Raji (cell line): ENCODE measurements around the gene LLGL2.

Source experiments
- POLR2A ChIP-seq: IDR thresholded peaks from 2 replicates; pipeline ENCODE4 v1.6.1; 2011; ENCODE audit warnings: low read depth, low read length, control low read depth; ENCODE audit not compliant: insufficient read depth

LLGL2 gene

DNA sequence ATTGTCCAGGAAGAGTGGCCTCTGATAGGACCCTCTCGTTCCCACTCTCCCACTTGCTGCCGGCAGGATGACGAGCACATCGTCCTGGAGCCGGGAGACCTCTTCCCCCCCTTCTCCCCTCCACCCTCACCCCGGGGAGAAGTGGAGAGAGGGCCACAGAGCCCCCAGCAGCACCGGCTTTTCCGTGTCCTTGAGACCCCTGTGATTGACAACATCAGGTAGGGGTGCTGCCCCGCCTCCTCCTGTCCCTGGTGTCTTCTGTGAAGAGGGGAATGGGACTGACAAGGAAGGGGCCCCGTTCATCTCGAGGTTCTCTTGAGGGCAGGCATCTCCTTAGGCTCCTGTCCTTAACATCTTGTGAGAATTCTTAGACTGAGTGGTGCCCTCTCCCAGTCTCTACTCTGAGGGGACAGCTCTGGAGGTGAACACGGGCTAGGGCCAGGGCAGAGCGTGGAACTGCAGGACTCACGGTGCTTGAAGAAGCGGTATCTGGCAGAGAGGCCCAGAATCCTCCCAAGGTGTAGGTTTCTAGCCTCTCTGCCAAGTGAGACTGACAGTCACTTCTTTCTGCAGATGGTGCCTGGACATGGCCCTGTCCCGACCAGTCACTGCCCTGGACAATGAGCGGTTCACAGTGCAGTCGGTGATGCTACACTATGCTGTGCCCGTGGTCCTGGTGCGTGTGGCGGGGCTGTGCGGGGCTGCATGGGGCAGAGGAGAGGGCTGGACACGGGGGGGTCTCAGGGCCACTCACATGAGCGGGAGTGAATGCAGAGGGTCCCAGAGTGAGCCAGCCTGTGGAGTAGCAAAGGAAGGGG lies 36.6 kb upstream of the LLGL2 start:
- TF ChIP-seq POLR2A, result no peak

DNA sequence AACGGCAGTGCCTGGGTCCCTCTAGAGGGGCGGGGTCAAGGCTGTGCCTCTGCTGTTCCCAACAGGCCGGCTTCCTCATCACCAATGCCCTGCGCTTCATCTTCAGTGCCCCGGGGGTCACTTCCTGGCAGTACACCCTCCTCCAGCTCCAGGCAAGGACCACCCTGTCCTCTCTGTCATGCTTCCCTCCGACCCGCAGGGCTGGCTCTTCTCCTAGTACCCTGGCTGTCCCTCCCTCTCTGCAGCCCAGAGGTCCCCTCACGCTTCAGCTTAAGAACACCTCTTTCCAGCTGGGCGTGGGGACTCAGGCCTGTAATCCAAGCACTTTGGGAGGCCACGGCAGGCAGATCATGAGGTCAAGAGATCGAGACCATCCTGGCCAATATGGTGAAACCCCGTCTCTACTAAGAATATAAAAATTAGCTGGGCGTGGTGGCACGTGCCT lies 36.0 kb upstream of the LLGL2 start:
- no peak for TF ChIP-seq POLR2A

DNA sequence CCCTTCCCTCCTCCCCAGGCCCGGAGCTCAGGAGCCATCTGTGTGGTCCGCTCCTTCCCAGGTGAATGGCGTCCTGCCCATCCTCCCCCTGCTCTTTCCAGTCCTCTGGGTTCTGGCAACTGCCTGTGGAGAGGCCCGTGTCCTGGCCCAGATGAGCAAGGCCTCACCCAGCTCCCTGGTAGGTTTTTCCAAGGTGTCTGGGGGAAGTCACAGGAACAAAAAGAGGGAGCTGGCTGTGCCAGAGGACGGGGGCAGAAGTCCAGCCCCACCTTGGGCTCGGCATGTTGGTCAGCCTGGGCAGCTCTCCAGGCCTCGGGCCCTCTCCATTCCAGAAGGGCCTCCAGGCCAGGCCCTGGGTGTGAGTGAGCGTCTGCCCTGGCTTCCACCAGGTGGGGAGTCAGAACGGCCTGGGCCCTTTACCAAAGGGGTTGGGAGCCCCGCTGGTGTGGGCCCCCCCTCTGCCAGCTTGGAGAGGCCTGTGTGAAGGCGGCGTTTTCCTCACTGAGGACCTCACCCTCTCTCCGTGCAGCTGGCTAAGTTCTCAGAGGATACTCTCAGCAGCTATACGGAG lies 35.2 kb upstream of the LLGL2 start:
- no peak for TF ChIP-seq POLR2A

DNA sequence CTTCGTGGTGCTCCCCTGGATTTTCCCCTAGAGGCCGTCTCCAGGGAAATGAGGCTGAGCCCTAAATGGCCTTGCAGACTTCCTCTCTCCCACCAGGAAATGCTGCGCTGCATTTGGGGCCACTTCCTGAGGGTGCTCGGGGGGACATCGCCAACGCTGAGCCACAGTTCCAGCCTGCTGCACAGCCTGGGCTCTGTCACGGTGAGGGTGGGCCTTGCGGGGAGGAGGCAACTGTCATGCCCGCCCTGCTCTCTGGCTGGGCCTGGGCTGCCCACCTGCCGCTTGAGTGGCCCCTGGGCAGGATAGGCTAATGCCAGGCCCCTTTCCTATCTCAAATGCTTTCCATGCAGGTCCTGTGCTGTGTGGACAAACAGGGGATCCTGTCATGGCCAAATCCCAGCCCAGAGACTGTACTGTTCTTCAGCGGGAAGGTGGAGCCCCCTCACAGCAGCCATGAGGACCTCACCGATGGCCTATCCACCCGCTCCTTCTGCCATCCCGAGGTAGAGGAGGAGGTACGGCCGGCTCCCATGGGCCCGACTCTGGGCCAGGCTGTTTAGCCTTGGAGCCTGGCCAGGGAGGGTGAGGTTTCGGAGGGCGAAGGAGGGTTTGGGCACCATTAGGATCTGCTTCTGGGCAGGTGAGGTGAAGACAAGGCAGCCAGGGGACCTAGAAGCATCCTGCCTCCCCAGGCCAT lies 34.4 kb upstream of the LLGL2 start:
- TF ChIP-seq POLR2A, result no peak

DNA sequence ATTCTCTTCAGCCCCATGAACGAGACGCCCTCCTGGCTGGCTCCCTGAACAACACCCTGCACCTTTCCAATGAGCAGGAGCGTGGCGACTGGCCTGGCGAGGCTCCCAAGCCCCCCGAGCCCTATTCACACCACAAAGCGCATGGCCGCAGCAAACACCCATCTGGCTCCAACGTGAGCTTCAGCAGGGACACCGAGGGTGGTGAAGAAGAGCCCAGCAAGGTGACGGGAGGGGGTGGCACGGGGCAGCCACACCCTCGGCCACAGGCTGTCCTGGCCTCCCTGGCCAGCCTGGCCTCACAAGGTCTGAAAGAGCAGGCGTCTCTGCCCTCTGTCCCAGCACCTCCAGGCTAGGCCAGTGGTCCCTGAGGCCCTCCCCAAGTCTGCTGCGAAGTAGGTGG lies 33.8 kb upstream of the LLGL2 start:
- no peak for TF ChIP-seq POLR2A

DNA sequence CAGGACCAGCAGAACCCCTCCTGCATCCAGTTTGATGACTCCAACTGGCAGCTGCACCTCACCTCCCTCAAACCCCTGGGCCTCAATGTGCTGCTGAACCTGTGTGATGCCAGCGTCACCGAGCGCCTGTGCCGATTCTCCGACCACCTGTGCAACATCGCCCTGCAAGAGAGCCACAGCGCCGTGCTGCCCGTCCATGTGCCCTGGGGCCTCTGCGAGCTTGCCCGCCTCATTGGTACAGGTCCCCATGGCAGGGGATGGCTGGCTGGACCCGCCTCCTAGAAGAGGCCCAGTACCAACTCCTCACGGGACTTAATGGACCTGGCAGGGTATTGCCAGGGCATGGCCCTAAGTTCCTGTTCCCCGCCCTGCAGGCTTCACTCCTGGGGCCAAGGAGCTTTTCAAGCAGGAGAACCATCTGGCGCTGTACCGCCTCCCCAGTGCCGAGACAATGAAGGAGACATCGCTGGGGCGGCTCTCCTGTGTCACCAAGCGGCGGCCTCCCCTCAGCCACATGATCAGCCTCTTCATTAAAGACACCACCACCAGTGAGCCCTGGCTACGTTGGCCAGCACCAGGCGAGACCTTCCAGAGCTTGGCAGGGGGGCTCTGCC lies 32.8 kb upstream of the LLGL2 start:
- no peak for TF ChIP-seq POLR2A

DNA sequence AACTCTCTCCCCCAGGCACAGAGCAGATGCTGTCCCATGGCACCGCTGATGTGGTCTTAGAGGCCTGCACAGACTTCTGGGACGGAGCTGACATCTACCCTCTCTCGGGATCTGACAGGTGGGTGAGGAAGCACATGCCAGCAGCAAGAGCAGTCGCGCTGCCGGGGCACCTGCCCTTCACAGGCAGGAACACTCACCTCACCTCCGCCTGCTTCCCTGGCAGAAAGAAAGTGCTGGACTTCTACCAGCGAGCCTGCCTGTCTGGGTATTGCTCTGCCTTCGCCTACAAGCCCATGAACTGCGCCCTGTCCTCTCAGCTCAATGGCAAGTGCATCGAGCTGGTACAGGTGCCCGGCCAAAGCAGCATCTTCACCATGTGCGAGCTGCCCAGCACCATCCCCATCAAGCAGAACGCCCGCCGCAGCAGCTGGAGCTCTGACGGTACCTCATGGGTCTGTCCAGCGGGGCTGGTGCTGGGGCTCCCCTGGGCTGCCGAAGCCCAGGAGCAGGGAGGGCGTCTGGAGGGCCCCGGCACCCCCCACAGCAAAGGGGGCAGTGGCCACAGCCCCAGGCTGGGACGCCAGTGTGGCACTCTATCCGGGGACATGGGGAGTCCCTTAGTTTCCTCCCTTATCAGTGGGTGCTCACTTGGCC lies 31.9 kb upstream of the LLGL2 start:
- no peak for TF ChIP-seq POLR2A

DNA sequence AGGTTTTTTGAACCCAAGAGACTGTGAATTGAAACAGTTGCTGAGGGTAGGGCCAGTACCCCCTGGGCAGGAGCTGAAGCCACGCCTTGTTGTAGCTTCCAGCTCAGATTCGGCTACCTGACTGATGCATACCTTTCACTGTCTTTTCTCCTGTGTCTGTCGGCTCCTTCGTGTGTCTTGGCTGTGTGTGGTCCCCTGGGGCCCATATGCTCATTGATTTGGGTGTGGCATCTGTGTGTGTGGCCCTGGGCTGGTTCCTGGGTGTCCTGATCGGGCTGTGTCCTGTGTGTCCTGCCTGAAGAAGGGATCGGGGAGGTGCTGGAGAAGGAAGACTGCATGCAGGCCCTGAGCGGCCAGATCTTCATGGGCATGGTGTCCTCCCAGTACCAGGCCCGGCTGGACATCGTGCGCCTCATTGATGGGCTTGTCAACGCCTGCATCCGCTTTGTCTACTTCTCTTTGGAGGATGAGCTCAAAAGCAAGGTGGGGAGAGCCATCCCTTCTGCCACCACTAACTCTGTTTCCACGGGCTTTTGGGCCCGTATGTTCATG lies 31.1 kb upstream of the LLGL2 start:
- no peak for TF ChIP-seq POLR2A

DNA sequence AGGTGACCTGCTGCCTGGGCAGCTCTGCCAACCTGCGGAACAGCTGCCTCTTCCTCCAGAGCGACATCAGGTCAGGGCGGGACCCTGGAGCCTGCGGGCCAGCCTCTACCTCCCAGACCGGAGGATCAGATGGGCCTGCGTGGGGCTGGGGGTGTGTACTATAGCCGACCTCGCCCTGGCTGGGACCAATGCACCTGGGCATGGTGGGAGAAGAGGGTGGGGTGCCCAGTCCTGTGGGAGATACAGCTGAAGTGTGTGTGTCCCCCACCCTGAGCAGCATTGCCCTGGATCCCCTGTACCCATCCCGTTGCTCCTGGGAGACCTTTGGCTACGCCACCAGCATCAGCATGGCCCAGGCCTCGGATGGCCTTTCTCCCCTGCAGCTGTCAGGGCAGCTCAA lies 29.5 kb upstream of the LLGL2 start:
- TF ChIP-seq POLR2A, result no peak

DNA sequence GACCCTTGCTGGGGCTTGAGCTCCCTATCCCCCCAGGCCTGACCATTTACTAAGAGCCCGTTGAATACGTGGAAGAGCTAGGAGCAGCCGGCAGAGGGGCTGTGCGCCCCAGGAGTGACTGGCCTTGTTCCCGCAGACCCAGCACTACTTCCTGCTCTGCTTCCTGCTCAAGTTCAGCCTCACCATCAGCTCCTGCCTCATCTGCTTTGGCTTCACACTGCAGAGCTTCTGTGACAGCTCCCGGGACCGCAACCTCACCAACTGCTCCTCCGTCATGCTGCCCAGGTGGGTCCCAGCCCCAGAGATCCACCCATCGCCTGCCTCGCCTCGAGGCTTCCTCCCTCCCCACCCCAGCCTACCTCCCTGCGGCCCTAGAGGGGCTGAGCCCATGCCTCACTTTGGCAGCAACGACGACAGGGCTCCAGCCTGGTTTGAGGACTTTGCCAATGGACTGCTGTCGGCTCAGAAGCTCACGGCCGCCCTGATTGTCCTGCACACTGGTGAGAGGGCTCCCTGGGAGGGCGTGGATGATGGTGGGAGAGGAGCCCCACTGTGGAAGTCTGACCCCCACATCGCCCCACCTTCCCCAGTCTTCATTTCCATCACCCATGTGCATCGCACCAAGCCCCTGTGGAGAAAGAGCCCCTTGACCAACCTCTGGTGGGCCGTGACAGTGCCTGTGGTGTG lies 27.3 kb upstream of the LLGL2 start:
- TF ChIP-seq POLR2A, result no peak

DNA sequence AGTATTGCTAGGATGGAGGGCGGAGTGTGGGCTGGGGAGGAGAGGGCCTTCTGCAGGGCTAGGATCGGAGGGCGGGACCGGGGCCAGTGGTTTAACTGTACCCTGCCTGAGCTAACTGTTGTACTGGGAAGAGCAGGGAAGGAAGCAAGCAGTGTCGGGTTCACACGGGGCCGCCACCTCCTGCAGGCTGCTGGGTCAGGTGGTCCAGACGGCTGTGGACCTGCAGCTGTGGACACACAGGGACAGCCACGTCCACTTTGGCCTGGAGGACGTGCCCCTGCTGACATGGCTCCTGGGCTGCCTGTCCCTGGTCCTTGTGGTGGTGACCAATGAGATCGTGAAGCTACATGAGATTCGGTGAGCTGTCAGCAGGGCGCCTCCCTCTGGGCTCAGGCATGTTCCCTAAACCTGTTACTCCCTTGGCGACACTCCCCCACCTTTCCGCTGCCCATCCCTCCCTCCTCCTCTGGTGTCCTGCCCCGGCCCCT lies 26.7 kb upstream of the LLGL2 start:
- no peak for TF ChIP-seq POLR2A

DNA sequence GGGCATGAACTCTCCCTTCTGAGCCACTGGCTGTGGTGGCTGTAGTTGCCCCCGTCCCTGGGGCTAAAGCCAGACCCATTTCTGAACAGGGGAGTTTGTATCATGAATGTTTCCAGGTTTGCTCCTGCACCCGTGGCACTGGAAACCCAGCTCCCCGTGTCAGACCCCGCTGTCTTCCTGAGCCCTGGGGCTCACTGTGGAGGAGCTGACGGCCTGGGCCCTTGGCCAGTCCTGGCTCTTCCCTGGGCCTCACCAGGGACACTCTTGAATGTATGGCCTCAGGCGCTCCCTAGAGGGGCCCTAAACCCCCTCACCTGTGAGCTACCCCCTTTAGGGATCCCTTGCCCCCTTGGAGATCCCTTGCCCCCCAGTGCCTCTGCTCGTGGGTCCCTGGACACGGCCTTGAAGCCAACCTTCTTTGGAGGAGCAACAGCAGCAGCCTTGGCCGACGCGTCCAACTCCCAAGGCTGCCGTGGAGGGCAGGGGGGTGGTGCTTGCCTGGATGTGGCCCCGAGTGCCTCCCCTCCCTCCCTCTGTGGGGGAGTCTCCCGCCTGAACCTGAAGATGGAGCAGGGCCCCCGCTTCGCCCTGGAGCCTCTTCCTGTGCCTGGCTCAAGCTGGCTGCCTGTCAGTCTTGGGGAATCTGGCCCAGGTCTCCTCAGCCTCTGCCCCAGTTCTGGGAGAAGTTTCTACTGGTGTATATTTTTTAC lies 26.0 kb upstream of the LLGL2 start:
- TF ChIP-seq POLR2A, result no peak

DNA sequence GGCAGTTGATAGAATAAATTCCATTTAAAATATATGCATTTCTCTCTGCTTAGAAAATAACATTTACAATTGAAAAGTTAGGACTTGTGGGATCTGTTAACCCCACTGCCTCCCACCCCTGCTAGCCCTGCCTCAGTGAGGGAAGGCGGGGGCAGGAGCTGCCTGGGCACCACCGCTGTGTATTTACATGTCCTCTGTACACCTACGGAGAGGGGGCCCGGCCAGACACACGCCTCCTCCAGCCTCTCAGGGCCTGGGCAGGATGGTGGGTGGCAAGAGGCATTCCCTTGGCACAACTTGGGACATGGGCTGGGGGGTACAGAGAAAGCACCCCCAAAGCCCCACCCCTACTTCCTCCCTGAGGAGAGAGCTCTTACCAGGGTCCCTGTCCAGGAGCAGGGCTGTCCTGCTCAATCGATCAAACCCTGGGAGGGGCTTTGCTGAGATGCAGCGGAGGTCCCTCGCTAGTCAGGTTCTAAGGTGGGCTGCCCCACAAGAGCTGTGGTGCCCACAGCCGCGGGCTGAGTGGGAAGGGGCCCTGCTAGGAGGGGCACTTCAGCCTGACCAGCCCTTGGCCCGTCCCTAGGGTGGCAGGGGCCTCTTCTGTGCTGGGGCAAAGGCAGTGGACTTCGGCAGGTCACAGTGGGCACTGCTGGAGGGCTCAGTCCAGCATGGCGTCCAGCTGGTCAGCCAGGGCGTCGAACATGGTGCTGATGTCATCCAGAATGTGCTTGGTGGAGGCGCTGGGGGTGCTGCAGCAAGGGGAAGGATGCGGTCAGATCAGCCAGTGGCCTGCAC lies 24.9 kb upstream of the LLGL2 start:
- no peak for TF ChIP-seq POLR2A
